Activated CD8-positive, alpha-beta memory T cell treated with anti-CD3 and anti-CD28 coated beads, Interleukin-2, amount 50 U/mL, for 1 hour (primary cell): ENCODE measurements around the gene KLHL30.

ENCODE experiments used
- DNase-seq: peaks from one replicate; pipeline ENCODE4 v3.0.0-alpha.2; 2020; ENCODE audit errors: extremely low read depth

KLHL30 gene

GRCh38 chr2:238138331-238139195, at the start of gene KLHL30:
KLHL30 (plus strand) TSS chr2:238138668; CDS start chr2:238140755, 2,087 bp downstream.
- DNase-seq: no peak

- DNase-seq: no peak
These were observed 47.6 kb upstream of the KLHL30 start for GRCh38 chr2:238090887-238091286.

- DNase-seq: no peak
These were observed 46.9 kb upstream of the KLHL30 start for GRCh38 chr2:238091436-238092060.

- DNase-seq: no peak
These were observed 45.9 kb upstream of the KLHL30 start for GRCh38 chr2:238092486-238093035.

- no peak for DNase-seq
These were observed 45.0 kb upstream of the KLHL30 start for GRCh38 chr2:238093181-238094140.

- DNase-seq: no peak
These were observed 43.9 kb upstream of the KLHL30 start for GRCh38 chr2:238094438-238095022.

- DNase-seq: no peak
These were observed 43.3 kb upstream of the KLHL30 start for GRCh38 chr2:238095143-238095542.

GRCh38 chr2:238096311-238097011, 42.0 kb upstream of the KLHL30 start:
- no peak for DNase-seq

GRCh38 chr2:238097201-238097987, 41.1 kb upstream of the KLHL30 start:
- no peak for DNase-seq

- no peak for DNase-seq
These were observed 40.2 kb upstream of the KLHL30 start for GRCh38 chr2:238097988-238098871.

- DNase-seq: no peak
These were observed 39.4 kb upstream of the KLHL30 start for GRCh38 chr2:238098901-238099713.

- no peak for DNase-seq
These were observed 38.8 kb upstream of the KLHL30 start for GRCh38 chr2:238099714-238100048.

- no peak for DNase-seq
These were observed 38.2 kb upstream of the KLHL30 start, which contains the start of gene ESPNL for GRCh38 chr2:238100049-238100820. ESPNL (plus strand) TSS chr2:238100340; CDS start chr2:238100420, 80 bp downstream.

- no peak for DNase-seq
These were observed 37.4 kb upstream of the KLHL30 start for GRCh38 chr2:238100821-238101771.

- DNase-seq: no peak
These were observed 36.3 kb upstream of the KLHL30 start for GRCh38 chr2:238101891-238102841.
